ENCODE results near the gene STARD4.

Gene STARD4

GRCh38 chr5:111520908-111521307 lies 8.6 kb upstream of the STARD4 start:
- no peak for DNase-seq

GRCh38 chr5:111518777-111519176 lies 6.4 kb upstream of the STARD4 start:
- DNase-seq, result no peak

DNA sequence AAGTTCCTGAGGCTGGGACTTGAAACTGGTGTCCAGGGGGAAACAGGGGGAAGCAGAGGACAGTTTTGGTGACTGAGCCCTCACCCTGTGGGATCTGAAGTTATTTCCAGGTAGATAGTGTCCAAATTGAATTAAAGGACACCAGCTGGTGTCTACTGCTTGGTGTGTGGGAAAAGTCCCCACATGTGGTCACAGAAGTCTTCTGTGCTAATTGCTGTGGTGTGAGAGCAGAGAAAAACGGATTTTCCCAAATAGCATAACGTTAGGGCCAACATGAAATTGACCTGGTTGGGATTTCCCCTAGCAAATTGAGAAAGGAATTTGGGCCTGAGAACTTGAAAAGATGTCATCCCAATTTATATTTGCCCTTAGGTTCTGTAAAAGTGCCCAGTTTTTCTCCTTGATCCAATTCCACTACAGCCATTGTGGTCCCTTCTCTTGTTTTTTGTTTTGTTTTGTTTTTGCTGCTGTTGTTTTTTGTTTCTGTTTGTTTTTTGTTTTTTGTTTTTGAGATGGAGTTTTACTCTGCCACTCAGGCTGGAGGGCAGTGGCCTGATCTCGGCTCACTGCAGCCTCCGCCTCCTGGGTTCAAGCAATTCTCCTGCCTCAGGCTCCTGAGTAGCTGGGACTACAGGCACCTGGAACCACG lies 5.6 kb upstream of the STARD4 start:
- DNase-seq, result no peak

DNA sequence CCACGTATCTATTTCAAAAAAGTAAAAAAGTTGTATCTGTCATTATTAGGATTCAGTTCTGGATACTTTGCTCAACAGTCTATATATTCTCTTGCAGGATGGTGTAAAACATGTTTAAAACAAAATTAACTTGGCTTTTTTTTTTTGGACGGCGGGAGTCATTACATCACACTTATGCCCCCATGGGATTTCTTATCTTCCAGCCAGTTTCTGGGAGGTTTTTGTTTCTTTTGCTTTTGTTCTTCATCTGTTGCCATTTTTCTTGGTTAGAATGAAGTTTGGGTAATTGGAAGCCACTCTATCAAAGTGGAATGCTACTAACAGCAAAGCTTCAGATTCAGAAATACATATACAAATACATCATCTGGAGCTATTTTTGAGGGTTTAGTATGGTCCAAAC lies 1.8 kb upstream of the STARD4 start:
- DNase-seq, result no peak

GRCh38 chr5:111513131-111513520 lies 791 bp upstream of the STARD4 start:
- no peak for DNase-seq

- DNase-seq, result no peak
Measured at GRCh38 chr5:111511831-111512374, 432 bp downstream of the STARD4 start.

GRCh38 chr5:111511174-111511830 lies 1.0 kb downstream of the STARD4 start:
- DNase-seq, result no peak

DNA sequence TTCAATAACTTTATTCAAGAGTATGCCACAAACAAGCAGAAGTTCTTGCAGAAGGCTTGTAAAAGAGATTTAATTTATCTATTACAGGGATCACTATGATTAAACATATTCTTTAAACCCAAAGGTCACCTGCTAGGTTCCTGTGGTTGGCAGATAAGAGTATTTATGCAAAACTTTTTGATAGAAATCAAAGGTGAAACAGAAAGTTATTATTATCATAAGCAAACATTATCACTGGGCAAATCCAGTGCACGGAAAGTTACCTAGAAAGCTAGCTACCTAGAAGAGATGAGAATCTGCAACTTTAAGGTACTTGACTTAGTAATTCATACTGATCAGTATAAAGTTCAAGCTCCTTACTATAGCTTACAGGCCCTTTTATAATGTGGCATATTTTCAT lies 3.2 kb downstream of the STARD4 start:
- DNase-seq, result no peak

DNA sequence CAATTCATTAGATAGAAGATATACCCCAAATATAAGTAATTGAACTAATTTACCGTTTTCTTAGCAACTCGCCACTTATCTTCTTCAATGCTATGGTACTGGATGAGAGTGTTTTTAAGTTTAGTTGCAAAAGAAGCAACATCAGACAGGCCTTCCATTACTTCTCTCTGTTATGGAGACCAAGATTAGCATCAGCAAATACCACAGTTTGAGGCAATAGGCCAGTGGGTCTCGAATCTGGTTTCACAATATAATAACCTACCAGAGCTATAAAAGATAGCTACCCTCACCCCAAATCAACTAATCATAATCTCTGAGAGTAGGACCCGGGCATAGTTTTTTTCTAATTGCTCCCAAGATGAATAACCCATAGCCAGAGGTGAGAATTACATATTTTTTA lies 5.1 kb downstream of the STARD4 start:
- DNase-seq, result no peak

GRCh38 chr5:111505096-111505495 lies 7.2 kb downstream of the STARD4 start:
- no peak for DNase-seq

GRCh38 chr5:111502956-111503355 lies 9.4 kb downstream of the STARD4 start:
- no peak for DNase-seq

DNA sequence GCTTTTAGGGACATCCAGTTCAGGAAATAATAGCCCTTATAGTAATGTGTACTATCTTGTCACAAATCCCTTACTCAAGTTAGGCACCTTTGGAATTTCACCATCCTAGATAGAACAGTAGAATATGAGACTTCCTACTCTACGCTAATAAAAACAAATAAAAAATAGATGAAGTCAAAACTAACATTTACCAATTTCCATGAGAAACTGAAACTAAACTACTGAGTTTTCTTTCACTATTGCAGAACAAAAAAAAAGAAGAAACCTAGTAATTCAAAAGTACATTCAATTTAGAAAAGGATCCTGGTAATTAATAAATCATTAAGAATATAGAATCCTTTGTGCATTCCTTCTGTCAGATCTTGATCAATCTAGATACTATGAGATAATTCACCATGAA lies 14.0 kb downstream of the STARD4 start:
- no peak for DNase-seq

DNA sequence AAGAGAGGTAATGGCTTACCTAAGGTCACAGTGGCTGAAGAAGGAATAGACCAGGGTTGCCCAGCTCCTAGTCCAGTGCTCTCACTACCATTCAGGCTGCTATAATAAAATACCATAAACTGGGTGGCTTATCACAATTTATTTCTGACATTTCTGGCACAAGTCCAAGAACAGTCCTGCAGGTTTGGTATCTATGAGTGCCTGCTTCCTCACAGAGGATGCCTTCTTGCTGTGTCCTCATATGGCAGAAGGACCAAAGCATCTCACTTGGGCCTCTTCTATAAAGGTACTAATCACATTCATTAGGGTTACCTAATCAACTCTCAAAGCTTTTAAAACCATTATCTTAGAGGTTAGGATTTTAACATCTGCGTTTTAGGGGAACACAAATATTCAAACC lies 17.2 kb downstream of the STARD4 start:
- DNase-seq, result no peak

GRCh38 chr5:111494355-111494999 lies 17.9 kb downstream of the STARD4 start:
- DNase-seq, result no peak

GRCh38 chr5:111493031-111493430 lies 19.3 kb downstream of the STARD4 start:
- no peak for DNase-seq

DNA sequence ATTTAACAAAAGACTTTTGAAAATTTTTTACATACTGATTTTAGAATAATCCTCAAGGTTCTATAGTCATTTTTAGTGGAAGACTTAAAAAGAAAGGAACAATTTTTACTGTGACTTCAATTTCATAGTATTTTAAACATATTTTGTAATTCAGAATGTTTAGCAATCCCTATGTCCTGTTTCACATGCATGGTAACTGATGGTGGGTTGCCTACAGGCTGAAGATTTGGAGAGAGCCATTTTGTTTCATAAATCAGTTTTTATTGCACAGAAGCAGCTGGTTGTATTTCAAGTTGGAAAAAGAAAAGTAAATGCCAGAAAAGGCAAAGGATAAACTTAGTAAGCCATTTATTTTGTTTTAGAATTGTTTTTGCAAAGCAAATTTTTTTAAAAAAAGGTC lies 24.0 kb downstream of the STARD4 start:
- DNase-seq, result no peak

DNA sequence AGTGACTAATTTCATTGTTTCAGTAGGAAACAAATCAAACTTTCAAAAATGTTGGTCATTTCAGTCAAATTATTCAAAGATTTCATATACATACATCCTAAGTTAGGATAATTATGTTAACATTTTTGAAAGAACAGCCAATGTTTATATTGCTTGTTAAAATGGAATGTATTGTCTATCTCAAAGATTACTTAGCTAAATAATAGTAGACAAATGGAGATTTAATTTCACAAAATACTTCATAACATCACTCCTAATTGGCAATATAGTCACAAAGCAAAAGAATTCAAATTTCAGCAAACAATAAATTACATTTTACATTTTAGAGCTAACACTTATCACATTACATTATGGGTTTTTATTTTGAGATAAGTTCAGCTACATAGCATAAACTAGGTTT lies 25.4 kb downstream of the STARD4 start:
- DNase-seq, result no peak

- DNase-seq, result no peak
Measured at GRCh38 chr5:111486055-111486454, 26.3 kb downstream of the STARD4 start.

DNA sequence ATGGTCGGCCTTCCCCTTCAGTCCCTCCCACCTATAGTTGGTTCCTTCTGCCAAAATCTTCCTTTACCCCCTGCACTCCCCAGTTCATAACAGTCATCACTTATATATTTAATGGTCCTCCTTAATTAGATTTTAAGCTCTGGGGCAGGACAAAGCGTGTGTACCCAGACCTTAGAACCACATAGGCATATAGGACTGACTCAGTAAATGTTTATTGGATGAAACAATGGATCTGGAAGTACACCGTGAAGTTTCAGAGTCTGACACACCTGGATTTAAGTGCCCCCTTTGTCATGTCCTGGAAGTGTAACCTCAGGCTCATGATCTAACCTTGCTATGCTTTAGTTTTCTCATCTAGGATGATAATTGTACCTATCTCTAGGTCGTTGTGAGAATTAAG lies 32.0 kb downstream of the STARD4 start:
- no peak for DNase-seq

DNA sequence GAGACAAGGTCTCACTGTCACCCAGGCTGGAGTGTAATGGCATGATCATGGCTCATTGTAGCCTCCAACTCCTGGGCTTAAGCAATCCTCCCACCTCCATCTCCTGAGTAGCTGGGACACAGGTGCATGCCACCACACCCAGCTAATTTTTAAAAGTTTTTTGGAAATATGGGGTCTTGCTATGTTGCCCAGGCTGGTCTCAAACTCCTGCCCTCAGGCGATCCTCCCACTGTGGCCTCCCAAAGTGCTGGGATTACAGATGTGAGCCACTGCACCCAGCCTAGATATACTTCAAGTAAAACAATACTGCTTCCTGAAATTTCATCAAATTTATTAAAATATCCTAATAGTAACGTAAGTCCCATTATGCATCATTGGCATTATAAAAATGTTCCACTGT lies 33.4 kb downstream of the STARD4 start:
- DNase-seq, result no peak

- no peak for DNase-seq
Measured at GRCh38 chr5:111478266-111478665, 34.1 kb downstream of the STARD4 start.

- DNase-seq, result no peak
Measured at GRCh38 chr5:111472579-111472978, 39.8 kb downstream of the STARD4 start.

DNA sequence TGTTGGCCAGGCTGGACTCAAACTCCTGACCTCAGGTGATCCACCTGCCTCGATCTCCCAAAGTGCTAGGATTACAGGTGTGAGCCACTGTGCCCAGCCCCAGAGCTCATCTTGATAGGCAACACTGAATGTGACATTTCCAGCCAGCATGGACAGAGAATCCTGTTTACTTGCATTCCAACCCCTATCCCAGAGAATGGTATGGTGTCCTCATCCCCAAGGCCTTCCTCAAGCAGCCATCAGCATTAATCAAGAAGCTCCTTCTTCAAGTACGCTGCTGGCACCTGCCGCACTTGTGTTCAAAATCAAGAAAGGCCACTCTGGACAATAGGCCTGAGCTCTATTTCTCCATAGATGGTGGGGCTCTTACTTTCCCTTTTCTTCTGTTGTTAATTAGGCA lies 40.2 kb downstream of the STARD4 start:
- no peak for DNase-seq

GRCh38 chr5:111469903-111470302 lies 42.4 kb downstream of the STARD4 start:
- no peak for DNase-seq

Measured in activated CD4-positive, alpha-beta T cell treated with anti-CD3 and anti-CD28 coated beads, Interleukin-10, Interleukin-2, amounts not matched to agents 100 ng/mL and 50 ng/mL, durations not matched to agents 16 hours and 8 hours (primary cell).